ENCODE measurements around the gene PCSK6. TPM values are rescaled to one million over a fixed set of nuclear protein-coding genes. Genes with fewer than 3 reads are reported as not detected.
A peak's percentile ranks its signal among the peaks of the same experiment; 100 is the strongest.

Gene PCSK6
- total RNA-seq, 1 donor from 2014 or later: 1.8 TPM

GRCh38 chr15:101490922-101491733 is 1.6 kb upstream of the PCSK6 start:
- Mint-ChIP-seq H3K27me3 (peaks cover 66% of the 10 kb centered on the region), H3K9me3 (ENCODE audit: low read depth) (no peaks in the 10 kb centered on the region), H3K36me3 (ENCODE audit: insufficient read depth) (no peaks in the 10 kb centered on the region), H3K4me1 (ENCODE audit: low read depth) (peaks cover 9% of the 10 kb centered on the region), H3K4me3 (ENCODE audit: low read depth) (peak overlapping the region; percentile 69), H3K27ac (no peak overlapping the region)
- TF ChIP-seq CTCF (IDR thresholded peaks at IDR 0.05; ENCODE audit: unreplicated experiment): no peak
- no peak for DNase-seq (ENCODE audit: low spot score, unreplicated experiment)

GRCh38 chr15:101490408-101490891 is 943 bp upstream of the PCSK6 start:
- peaks cover 64% of the 10 kb centered on the region for H3K27me3 Mint-ChIP-seq
- peak overlapping the region; percentile 69 for H3K4me3 Mint-ChIP-seq (ENCODE audit: low read depth)
- DNase-seq (ENCODE audit: low spot score, unreplicated experiment): no peak
- no peaks in the 10 kb centered on the region for H3K36me3 Mint-ChIP-seq (ENCODE audit: insufficient read depth)
- H3K9me3 Mint-ChIP-seq (ENCODE audit: low read depth): no peaks in the 10 kb centered on the region
- peaks cover 4% of the 10 kb centered on the region for H3K4me1 Mint-ChIP-seq (ENCODE audit: low read depth)
- H3K27ac Mint-ChIP-seq: no peak overlapping the region
- no peak for TF ChIP-seq CTCF (IDR thresholded peaks at IDR 0.05; ENCODE audit: unreplicated experiment)

- no peak for TF ChIP-seq CTCF (IDR thresholded peaks at IDR 0.05; ENCODE audit: unreplicated experiment)
- no peak overlapping the region for H3K4me3 Mint-ChIP-seq (ENCODE audit: low read depth)
- H3K27me3 Mint-ChIP-seq: peaks cover 58% of the 10 kb centered on the region
These were observed 289 bp downstream of the PCSK6 start for GRCh38 chr15:101489237-101489598.

GRCh38 chr15:101488300-101489164 is 975 bp downstream of the PCSK6 start:
- no peak for DNase-seq (ENCODE audit: low spot score, unreplicated experiment)
- no peaks in the 10 kb centered on the region for H3K9me3 Mint-ChIP-seq (ENCODE audit: low read depth)
- no peaks in the 10 kb centered on the region for H3K36me3 Mint-ChIP-seq (ENCODE audit: insufficient read depth)
- H3K4me1 Mint-ChIP-seq (ENCODE audit: low read depth): no peaks in the 10 kb centered on the region
- no peak overlapping the region for H3K27ac Mint-ChIP-seq
- H3K27me3 Mint-ChIP-seq: peaks cover 57% of the 10 kb centered on the region
- peak overlapping the region; percentile 53 for H3K4me3 Mint-ChIP-seq (ENCODE audit: low read depth)
- TF ChIP-seq CTCF (IDR thresholded peaks at IDR 0.05; ENCODE audit: unreplicated experiment): no peak

More at GRCh38 chr15:101489237-101489598, 289 bp downstream of the PCSK6 start:
- no peak overlapping the region for H3K27ac Mint-ChIP-seq
- no peak for DNase-seq (ENCODE audit: low spot score, unreplicated experiment)
- no peaks in the 10 kb centered on the region for H3K9me3 Mint-ChIP-seq (ENCODE audit: low read depth)
- no peaks in the 10 kb centered on the region for H3K36me3 Mint-ChIP-seq (ENCODE audit: insufficient read depth)
- H3K4me1 Mint-ChIP-seq (ENCODE audit: low read depth): no peaks in the 10 kb centered on the region

GRCh38 chr15:101486696-101487459 is 2.6 kb downstream of the PCSK6 start:
- Mint-ChIP-seq H3K9me3 (ENCODE audit: low read depth) (no peaks in the 10 kb centered on the region), H3K4me1 (ENCODE audit: low read depth) (no peaks in the 10 kb centered on the region), H3K27me3 (peaks cover 63% of the 10 kb centered on the region), H3K4me3 (ENCODE audit: low read depth) (no peak overlapping the region), H3K27ac (no peak overlapping the region), H3K36me3 (ENCODE audit: insufficient read depth) (no peaks in the 10 kb centered on the region)
- TF ChIP-seq CTCF (IDR thresholded peaks at IDR 0.05; ENCODE audit: unreplicated experiment): no peak
- no peak for DNase-seq (ENCODE audit: low spot score, unreplicated experiment)

Measured in progenitor cell of endocrine pancreas (in vitro differentiated cells).